AG04449 (cell line): ENCODE results near the gene TEX51.

Experiments
- CTCF ChIA-PET: fragments of 350-600 bp; formaldehyde crosslinking; extraction: SDS; loops from one replicate; lab custom pipeline; 2021; ENCODE audit warnings: antibody characterized with exemption; lab: Yijun Ruan, JAX
- POLR2A ChIA-PET: fragments of 400-600, 350-600 bp; formaldehyde crosslinking; extraction: SDS; loops from one replicate; lab custom pipeline; 2020; ENCODE audit warnings: antibody characterized with exemption, inconsistent platforms; lab: Yijun Ruan, JAX
- DNase-seq: peaks from one replicate; pipeline ENCODE4 v3.0.0-alpha.2; 2010; ENCODE audit warnings: low read depth, low spot score
- H3K4me3 ChIP-seq: 2 replicates; pipeline ENCODE4 v1.5.1; 2011; ENCODE audit warnings: low read depth, mild to moderate bottlenecking, control low read depth, low read length
- CTCF ChIP-seq: IDR thresholded peaks from one replicate; pipeline ENCODE4 v1.5.1; 2011; ENCODE audit warnings: mild to moderate bottlenecking, moderate library complexity, low read length, control low read depth, inconsistent platforms; ENCODE audit not compliant: insufficient read depth; ENCODE audit errors: missing control alignments

The TEX51 gene

GRCh38 chr2:126898636-126899035 is at the start of gene TEX51:
TSS of gene TEX51 (plus strand) at chr2:126898890. CDS start at chr2:126898919, 29 bp downstream.
- H3K4me3 ChIP-seq: no peak within 1 kb of the TSS
- CTCF ChIA-PET: no interaction called here
- TF ChIP-seq CTCF: no peak
- POLR2A ChIA-PET: no interaction called here
- no peak for DNase-seq

DNA sequence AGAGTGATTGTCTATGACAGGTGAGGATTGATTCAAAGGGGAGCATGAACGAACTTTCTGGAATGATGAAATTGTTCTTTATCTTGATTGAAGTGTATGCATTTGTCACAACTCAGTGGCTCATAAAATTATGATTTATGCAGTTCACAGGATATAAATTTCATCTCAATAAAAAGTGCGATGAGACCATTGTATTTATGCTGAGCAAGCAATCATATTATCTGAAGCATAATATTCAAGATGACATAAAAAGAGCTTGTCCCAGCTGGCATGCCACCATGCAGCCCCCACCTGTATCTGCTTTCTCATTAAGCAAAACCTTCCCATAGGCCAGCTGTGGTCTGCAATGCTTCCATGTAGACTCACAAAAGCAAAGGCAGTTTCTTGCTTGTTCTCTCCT is 49.6 kb upstream of the TEX51 start:
- TF ChIP-seq CTCF: no peak
- CTCF ChIA-PET: no interaction called here
- DNase-seq: no peak
- POLR2A ChIA-PET: no interaction called here
- H3K4me3 ChIP-seq: no peak overlapping the region

DNA sequence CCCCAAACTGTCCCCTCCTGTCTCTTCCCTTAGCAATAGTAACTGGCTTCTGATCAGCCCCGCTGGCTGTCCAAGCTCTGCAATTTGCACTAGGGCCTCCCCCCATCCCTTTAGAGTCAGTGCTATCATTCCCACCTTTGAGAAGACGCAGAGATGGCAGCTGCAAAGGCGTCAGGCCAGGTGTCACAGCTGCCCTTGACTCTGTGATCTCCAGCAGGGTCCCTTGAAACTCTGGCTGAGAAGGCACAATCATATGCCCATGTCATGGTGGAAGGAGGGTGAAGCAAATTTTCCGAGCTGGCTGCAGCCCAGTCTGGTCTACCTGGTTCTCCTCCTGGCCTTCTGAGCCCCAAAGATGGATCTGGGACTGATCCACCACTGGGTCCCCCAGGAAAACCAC is 49.2 kb upstream of the TEX51 start:
- CTCF ChIA-PET: no interaction called here

GRCh38 chr2:126849991-126850535 is 48.6 kb upstream of the TEX51 start:
- ChIA-PET POLR2A (no interaction called here), CTCF (no interaction called here)
- no peak overlapping the region for H3K4me3 ChIP-seq
- no peak for TF ChIP-seq CTCF
- no peak for DNase-seq

More for the DNA sequence above, 49.2 kb upstream of the TEX51 start:
- DNase-seq: no peak
- no peak overlapping the region for H3K4me3 ChIP-seq
- TF ChIP-seq CTCF: no peak
- POLR2A ChIA-PET: no interaction called here

- TF ChIP-seq CTCF: no peak
- no peak overlapping the region for H3K4me3 ChIP-seq
- ChIA-PET CTCF (no interaction called here), POLR2A (no interaction called here)
- no peak for DNase-seq
Observed at GRCh38 chr2:126850940-126851339, 47.8 kb upstream of the TEX51 start.

DNA sequence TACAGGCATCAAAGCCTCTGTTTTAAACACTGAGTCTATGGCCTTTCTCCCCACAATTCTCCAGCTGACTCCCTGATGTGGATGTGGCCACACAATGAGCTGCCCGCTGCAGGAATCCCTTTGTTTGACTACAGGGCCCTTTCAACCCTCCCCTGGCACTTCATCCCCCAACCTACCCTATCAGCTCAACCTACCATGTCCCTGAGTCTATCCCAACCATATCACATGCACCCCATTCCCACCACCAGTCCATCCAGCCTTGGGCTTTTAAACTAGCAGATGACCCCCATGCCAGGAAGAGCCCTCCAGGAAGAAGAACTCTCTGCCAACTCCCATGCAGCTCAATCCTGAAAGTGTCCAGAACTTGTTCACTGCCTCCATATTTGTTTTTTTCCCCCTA is 46.9 kb upstream of the TEX51 start:
- ChIA-PET CTCF (no interaction called here), POLR2A (no interaction called here)
- DNase-seq: no peak
- no peak for TF ChIP-seq CTCF
- no peak overlapping the region for H3K4me3 ChIP-seq
